Mammary epithelial cell (primary cell): ENCODE data around the gene GPC6.
"Not testable (repeated sequence)": the region's sequence is repeated elsewhere in the genome, so short reads cannot be mapped to it uniquely, and the experiment has no call there.

ENCODE experiments used
- CTCF ChIP-seq, 2 donors: IDR thresholded peaks in 1 of 2; conservative IDR thresholded peaks in 1 of 2; 2 replicates each; pipeline ENCODE4 v1.5.1; 2011 to 2012; ENCODE audit warnings: inconsistent platforms in 2 of 2, low read length in 2 of 2, mild to moderate bottlenecking in 2 of 2, control low read depth in 1 of 2, low read depth in 1 of 2; ENCODE audit not compliant: insufficient read depth in 1 of 2; ENCODE audit errors: extremely low read depth in 1 of 2
- EZH2 ChIP-seq: IDR thresholded peaks from 2 replicates; pipeline ENCODE4 v1.6.1; 2012; ENCODE audit warnings: low read length, inconsistent platforms, borderline replicate concordance

GRCh38 chr13:93206778-93207392 is 19.7 kb upstream of the GPC6 start:
- not testable (repeated sequence) for TF ChIP-seq CTCF (conservative IDR thresholded peaks at IDR 0.05 in 1 of 2, IDR thresholded peaks at IDR 0.05 in 1 of 2; ENCODE audit: extremely low read depth in 1 of 2, insufficient read depth in 1 of 2, low read depth in 1 of 2, low read length in 2 of 2); EZH2
